HuH-7.5 (cell line): ENCODE results near the gene MAP3K12.

Experiments
- DNase-seq: peaks from one replicate; pipeline ENCODE4 v3.0.0; 2011; ENCODE audit warnings: low spot score

MAP3K12 gene

GRCh38 chr12:53431187-53431586 is 68.1 kb downstream of the MAP3K12 start:
- DNase-seq = no peak

GRCh38 chr12:53430116-53430515 is 69.1 kb downstream of the MAP3K12 start:
- no peak for DNase-seq
